IPS DF 6.9 (cell line): Measurements from ENCODE around the gene WNT8A.
"Not testable (repeated sequence)": the region's sequence is repeated elsewhere in the genome, so short reads cannot be mapped to it uniquely, and the experiment has no call there.

Experiments used
- DNase-seq: peaks from one replicate; pipeline ENCODE4 v3.0.0-alpha.2; 2013; ENCODE audit warnings: low read depth, low spot score
- H3K27ac ChIP-seq: one replicate; pipeline ENCODE4 v1.5.1; 2013; ENCODE audit warnings: low read length, control low read depth
- H3K27me3 ChIP-seq: 2 replicates; pipeline ENCODE4 v1.6.1; 2013; ENCODE audit warnings: mild to moderate bottlenecking, low read length; ENCODE audit not compliant: control insufficient read depth, insufficient read depth
- H3K36me3 ChIP-seq: 2 replicates; pipeline ENCODE4 v1.6.1; 2013; ENCODE audit warnings: low read length; ENCODE audit not compliant: control insufficient read depth, insufficient read depth
- H3K4me1 ChIP-seq: 2 replicates; pipeline ENCODE4 v1.6.1; 2013; ENCODE audit warnings: low read length; ENCODE audit not compliant: control insufficient read depth, insufficient read depth
- H3K4me3 ChIP-seq: 2 replicates; pipeline ENCODE4 v1.5.1; 2013; ENCODE audit warnings: mild to moderate bottlenecking, low read length
- H3K9me3 ChIP-seq: 2 replicates; pipeline ENCODE4 v1.6.1; 2013; ENCODE audit warnings: low read length, inconsistent platforms; ENCODE audit not compliant: control insufficient read depth, insufficient read depth
- WGBS: extraction: QIAGEN DNeasy Blood & Tissue Kit; methylation state at CpG from one replicate; pipeline ENCODE4 v1.1.7; 2013; ENCODE audit warnings: mixed read lengths, missing lambda C conversion rate; ENCODE audit not compliant: insufficient read length, insufficient coverage; 5-methylcytosine and 5-hydroxymethylcytosine counted together

The WNT8A gene

DNA sequence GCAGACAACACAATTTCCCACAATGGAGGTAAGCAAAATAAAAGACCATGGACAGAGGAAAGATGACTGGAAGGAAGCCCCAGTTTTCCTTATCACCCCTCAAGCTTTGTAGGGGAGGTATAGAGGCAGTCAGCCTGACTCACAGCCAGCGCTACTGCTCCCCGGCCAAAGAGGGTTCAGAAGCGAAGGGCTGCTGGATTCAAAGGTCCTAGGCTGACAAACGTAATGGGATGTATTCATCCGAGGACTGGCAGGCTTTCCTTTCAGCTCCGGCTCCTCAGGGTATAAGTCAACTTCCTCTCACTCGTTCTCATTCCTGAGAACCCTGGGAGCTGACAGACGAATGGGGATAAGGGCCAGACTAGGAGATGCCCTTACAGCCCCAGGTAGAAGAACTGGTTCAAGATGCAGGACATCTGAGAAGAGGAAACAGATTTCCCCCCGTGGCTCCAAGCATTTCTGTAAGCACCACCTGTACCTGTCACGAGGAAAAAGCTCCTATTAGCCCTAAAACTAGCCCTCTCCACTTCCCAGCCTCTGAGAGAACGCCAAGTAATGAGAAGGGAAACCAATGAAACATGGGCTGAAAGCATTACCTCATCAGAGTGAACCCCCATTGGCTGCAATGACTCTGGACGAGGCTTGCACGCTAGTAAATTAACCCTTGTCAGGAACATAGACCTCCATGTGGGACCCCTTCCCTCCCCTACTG is 28.8 kb upstream of the WNT8A start:
- no CpG with 5 or more reads among the region's 13 CpGs for WGBS
- Histone ChIP-seq H3K4me1 (no peaks in the 10 kb centered on the region), H3K36me3 (no peaks in the 10 kb centered on the region), H3K4me3 (no peak overlapping the region; the same call in 1 of the 2 replicates), H3K9me3 (no peaks in the 10 kb centered on the region), H3K27me3 (no peaks in the 10 kb centered on the region), H3K27ac (no peak overlapping the region)
- DNase-seq, result no peak

DNA sequence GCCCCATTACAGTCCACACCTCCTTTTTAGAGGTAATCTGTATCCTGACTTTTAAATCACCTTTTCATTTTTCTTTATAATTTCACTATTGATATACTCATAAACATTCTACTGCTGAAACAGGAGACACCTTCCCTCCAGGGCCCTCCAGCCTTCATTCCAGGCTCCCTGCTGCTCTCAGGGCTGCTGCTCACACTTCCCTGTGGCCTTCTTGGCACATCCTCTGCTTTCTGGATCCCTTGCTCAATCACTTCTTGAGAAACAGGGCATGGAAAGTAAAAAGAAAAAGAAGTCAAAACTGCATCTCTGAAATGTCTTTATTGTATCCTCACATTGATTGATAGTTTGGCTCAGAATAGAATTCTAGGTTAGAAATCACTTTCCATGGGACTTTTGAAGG is 19.3 kb upstream of the WNT8A start:
- no peaks in the 10 kb centered on the region for H3K27me3 ChIP-seq
- no peak overlapping the region for H3K27ac ChIP-seq
- H3K4me1 ChIP-seq, result no peaks in the 10 kb centered on the region
- no peak overlapping the region for H3K4me3 ChIP-seq
- DNase-seq, result no peak
- no peaks in the 10 kb centered on the region for H3K9me3 ChIP-seq
- no peaks in the 10 kb centered on the region for H3K36me3 ChIP-seq

DNA sequence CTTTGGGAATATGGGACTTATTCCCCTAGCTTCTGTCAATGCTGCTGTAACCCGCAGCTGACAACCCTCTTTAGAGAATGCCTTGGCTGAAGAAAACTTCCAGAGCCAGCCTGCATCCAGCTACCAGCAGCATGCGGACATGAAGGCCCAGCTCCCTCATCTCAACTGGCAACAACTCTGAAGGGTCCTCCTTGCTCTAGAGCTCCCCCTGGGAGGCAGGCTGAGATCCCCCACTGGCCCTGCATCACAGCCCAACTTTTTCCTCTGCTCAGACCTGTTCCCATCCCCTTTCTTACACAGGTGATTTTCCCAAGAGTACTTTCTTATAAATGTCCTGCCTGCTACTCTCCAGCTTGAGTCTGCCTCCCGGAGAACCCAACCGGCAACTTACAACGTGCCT is 18.7 kb upstream of the WNT8A start:
- no CpG with 5 or more reads among the region's 5 CpGs for WGBS
- no peaks in the 10 kb centered on the region for H3K36me3 ChIP-seq
- H3K27me3 ChIP-seq, result no peaks in the 10 kb centered on the region
- H3K4me3 ChIP-seq, result no peak overlapping the region
- no peak for DNase-seq
- H3K27ac ChIP-seq, result no peak overlapping the region
- H3K9me3 ChIP-seq, result no peaks in the 10 kb centered on the region
- H3K4me1 ChIP-seq, result no peaks in the 10 kb centered on the region

DNA sequence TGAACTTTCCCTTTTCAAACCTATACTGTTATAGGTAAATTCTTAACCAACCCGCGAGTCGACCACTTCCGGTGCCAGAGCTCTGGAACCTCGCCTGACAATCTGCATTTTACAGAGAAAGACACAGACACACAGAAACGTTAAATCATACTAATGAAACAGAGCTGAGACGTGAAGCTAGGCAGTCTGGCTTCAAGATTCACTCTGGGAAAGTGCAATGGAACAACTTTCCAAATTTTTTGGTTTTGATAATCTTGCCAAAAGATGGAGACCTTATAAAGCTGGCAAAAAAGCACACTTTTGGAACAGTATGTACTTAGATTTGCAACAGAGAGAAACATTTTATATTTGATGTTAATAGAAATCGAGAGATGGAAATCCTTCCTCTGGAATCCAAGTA is 15.9 kb upstream of the WNT8A start:
- no CpG with 5 or more reads among the region's 8 CpGs for WGBS

DNA sequence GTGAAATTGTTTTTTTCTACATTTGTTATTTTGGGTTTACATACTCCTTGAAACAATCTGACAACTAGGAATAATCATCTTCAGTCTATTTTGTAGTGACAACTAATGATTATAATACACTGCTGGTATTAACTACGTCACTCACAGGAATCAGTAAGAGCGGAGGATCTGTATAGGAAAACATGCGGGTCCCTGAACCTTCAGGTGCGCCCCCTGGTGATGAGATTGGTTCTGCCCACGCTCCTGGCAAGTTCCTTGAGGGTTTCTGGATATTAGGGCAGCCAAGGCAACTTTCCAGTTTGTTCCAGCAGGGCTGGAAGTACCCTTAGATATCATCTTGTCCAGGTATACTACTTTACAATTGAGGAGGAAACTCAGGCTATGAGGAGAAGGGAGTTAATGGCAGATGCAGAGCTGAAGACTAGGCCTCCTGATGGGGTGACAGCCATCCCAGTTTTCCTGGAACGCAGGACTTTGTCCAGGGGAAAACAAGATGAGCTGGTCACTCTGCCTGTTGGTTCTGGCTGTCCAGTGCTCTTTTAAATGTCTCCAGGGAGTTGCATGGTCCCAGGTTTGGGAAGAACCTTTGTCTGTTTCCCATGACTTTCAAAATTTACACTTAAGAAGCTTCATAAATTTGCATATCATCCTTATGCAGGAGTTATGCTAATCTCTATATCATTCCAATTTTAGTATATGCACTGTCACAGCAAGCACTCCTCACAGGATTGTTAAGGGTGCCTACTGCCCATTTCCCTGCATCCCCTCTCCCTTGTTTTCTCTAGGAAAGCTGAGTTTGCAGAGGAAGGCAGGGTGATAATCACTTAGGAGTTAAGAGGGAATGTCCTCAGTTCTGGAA is 14.9 kb upstream of the WNT8A start:
- no peak for DNase-seq
- H3K4me3 ChIP-seq, result no peak overlapping the region
- no peaks in the 10 kb centered on the region for H3K4me1 ChIP-seq
- no peaks in the 10 kb centered on the region for H3K36me3 ChIP-seq
- no peaks in the 10 kb centered on the region for H3K9me3 ChIP-seq
- H3K27me3 ChIP-seq, result no peaks in the 10 kb centered on the region
- no peak overlapping the region for H3K27ac ChIP-seq
- no CpG with 5 or more reads among the region's 6 CpGs for WGBS

More for the DNA sequence above, 15.9 kb upstream of the WNT8A start:
- Histone ChIP-seq H3K27ac (no peak overlapping the region), H3K4me3 (no peak overlapping the region), H3K9me3 (no peaks in the 10 kb centered on the region), H3K27me3 (no peaks in the 10 kb centered on the region), H3K4me1 (no peaks in the 10 kb centered on the region), H3K36me3 (no peaks in the 10 kb centered on the region)
- DNase-seq, result no peak

DNA sequence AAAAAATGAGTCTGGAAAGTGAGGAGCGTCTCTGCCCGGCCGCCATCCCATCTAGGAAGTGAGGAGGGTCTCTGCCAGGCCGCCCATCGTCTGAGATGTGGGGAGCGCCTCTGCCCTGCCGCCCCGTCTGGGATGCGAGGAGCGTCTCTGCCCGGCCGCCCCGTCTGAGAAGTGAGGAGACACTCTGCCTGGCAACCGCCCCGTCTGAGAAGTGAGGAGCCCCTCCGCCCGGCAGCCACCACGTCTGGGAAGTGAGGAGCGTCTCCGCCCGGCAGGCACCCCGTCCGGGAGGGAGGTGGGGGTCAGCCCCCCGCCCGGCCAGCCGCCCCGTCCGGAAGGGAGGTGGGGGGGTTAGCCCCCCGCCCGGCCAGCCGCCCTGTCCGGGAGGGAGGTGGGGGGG is 13.8 kb upstream of the WNT8A start:
- H3K9me3 ChIP-seq, H3K4me1 ChIP-seq, DNase-seq, H3K27ac ChIP-seq, H3K27me3 ChIP-seq, H3K36me3 ChIP-seq, H3K4me3 ChIP-seq: not testable (repeated sequence)
- no CpG with 5 or more reads among the region's 32 CpGs for WGBS

DNA sequence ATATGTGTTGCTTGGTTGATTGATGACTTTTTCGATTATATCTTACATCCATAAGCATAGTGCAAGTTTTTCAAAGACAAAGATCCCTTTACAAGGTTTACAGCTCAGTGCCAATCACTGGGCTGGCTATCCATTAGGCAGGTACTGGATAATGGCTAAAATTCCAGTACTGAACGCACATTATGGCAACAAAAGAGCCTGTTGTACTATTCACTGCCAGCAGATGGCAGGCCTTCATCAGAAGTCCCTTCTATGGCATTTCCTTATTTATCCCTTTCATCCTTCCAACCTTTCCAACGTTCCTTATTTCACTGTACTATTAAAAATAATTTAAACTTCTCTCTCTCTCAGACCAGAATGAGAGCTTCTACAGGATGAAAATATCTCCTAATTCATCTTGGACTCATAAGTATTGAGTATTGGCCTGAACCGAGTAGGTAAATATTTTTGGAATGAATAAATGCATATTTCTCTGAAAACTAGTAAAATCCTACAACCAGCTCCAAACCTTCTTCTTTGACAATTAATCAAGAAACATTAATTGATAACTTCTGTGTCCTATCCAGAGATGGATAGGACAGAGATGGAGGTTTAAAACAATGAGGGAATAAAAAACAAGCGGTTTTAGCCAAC is 6.7 kb upstream of the WNT8A start:
- H3K27ac ChIP-seq, result no peak overlapping the region
- no peaks in the 10 kb centered on the region for H3K27me3 ChIP-seq
- WGBS, result 100% methylated on average over 1 of the region's 5 CpGs
- DNase-seq, result no peak
- H3K4me1 ChIP-seq, result no peaks in the 10 kb centered on the region
- H3K4me3 ChIP-seq, result no peak overlapping the region
- no peaks in the 10 kb centered on the region for H3K36me3 ChIP-seq
- no peaks in the 10 kb centered on the region for H3K9me3 ChIP-seq

DNA sequence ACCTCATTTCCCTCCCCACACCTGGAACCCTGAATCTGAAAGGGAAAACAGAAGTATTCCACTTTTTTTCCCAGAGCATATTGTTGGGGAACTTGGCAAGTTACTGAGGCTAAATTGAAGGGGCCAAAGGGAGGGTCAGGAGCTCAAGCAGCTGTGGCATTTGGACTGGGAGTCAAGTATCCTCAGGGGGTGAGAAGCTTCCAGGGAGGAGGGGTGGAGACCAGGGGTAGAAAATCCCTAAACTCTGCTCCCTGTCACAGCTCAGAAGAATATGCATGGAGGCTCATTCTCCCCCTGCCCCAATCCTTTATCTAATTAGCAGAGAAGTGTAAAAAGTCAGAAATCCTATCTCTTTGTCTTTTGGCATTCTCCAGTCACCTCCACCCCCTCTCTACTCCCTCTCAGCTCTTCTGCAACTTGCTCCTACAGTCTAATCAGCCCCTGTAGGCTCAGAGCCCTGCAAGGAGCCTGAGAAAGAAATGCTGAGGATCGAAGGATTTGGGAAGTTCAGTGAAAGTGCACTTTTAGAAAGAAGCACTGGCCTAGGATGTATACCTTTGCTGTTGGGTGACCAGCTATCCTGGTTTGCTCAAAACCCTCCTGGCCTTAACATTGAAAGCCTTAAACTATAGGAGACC is 5.7 kb upstream of the WNT8A start:
- H3K4me3 ChIP-seq, result no peak overlapping the region
- H3K4me1 ChIP-seq, result no peaks in the 10 kb centered on the region
- H3K27me3 ChIP-seq, result no peaks in the 10 kb centered on the region
- H3K36me3 ChIP-seq, result no peaks in the 10 kb centered on the region
- H3K27ac ChIP-seq, result no peak overlapping the region
- no peak for DNase-seq
- no peaks in the 10 kb centered on the region for H3K9me3 ChIP-seq
- no CpG with 5 or more reads among the region's 1 CpG for WGBS

DNA sequence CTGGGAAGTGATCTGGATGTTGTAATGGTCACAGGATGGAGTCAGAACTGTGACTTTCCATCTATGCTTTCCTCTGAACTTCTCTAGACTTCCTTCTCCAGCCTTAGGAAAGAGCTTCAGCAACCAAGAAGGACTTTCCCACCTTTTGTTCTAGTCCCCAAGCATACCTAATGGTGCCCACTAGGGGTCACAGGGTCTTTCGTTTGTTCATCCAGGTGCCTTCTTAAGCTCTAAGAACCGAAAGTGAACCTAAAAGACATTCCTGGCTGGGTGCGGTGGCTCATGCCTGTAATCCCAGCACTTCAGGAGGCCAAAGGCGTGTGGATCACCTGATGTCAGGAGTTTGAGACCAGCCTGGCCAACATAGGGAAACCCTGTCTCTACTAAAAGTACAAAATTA is 1.8 kb upstream of the WNT8A start:
- H3K27me3 ChIP-seq, result no peaks in the 10 kb centered on the region
- H3K4me3 ChIP-seq, result no peak overlapping the region
- peaks cover 2% of the 10 kb centered on the region; the same call in 1 of the 2 replicates for H3K4me1 ChIP-seq
- no peaks in the 10 kb centered on the region for H3K36me3 ChIP-seq
- no peaks in the 10 kb centered on the region for H3K9me3 ChIP-seq
- no peak for DNase-seq
- no peak overlapping the region for H3K27ac ChIP-seq
- no CpG with 5 or more reads among the region's 4 CpGs for WGBS

DNA sequence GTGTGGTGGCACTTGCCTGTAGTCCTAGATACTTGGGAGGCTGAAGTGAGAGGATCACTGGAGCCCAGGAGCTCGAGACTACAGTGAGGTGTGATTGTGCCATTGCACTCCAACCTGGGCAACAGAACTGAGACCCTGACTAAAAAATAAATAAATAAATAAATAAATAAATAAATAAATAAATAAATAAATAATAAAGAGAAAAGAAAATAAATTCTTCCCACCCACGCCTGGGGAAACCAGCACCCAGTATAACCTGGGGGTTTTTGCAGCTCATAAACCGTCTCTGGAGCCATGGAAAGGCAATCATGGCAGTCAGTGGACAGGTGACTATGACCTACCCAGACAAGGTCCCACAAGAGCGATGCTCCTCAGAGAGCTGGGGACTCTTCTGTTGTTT is 7.9 kb downstream of the WNT8A start:
- H3K9me3 ChIP-seq, result peaks cover 1% of the 10 kb centered on the region; the same call in 1 of the 2 replicates
- peaks cover 5% of the 10 kb centered on the region for H3K4me1 ChIP-seq
- DNase-seq, result no peak
- no peak overlapping the region for H3K27ac ChIP-seq
- peaks cover 59% of the 10 kb centered on the region for H3K27me3 ChIP-seq
- H3K36me3 ChIP-seq, result no peaks in the 10 kb centered on the region
- no CpG with 5 or more reads among the region's 4 CpGs for WGBS
- no peak overlapping the region for H3K4me3 ChIP-seq
